Measurements from ENCODE around the gene C3orf20.

- TF ChIP-seq POLR2A (IDR thresholded peaks at IDR 0.05), result no peak
- no peak for TF ChIP-seq CTCF (IDR thresholded peaks at IDR 0.05)
Measured at GRCh38 chr3:14678015-14678503, 3.1 kb downstream of the C3orf20 start.

Measured in esophagus squamous epithelium (tissue), 4 donors.